Measurements from ENCODE around the gene PPP3R1.

The PPP3R1 gene

GRCh38 chr2:68252400-68253218, at the start of gene PPP3R1:
PPP3R1 (minus strand) TSS chr2:68252532; CDS start chr2:68252127, 405 bp downstream.
- H3K4me1 ChIP-seq (ENCODE audit: insufficient read depth, low read length, poor library complexity, severe bottlenecking), result peaks cover 59% of the 10 kb centered on the region
- H3K9me3 ChIP-seq (ENCODE audit: insufficient read depth, low read depth, low read length), result no peaks in the 10 kb centered on the region
- peak within 1 kb of the TSS; percentile 93 for H2AFZ ChIP-seq (ENCODE audit: low read length)
- H3K27me3 ChIP-seq (ENCODE audit: insufficient read depth, low read length, poor library complexity, severe bottlenecking), result no peaks in the 10 kb centered on the region
- peak within 1 kb of the TSS; percentile 99 for H3K4me2 ChIP-seq (ENCODE audit: low read depth, low read length, poor library complexity, severe bottlenecking)
- peaks cover 72% of the 10 kb centered on the region for H3K79me2 ChIP-seq (ENCODE audit: insufficient read depth, low read length)
- H3F3A ChIP-seq (ENCODE audit: low read depth), result peaks cover 4% of the 10 kb centered on the region; the same call in 1 of the 2 replicates
- peak within 1 kb of the TSS; percentile 83 for H3K4me3 ChIP-seq (ENCODE audit: low read length, poor library complexity, severe bottlenecking)
- no peak for TF ChIP-seq EZH2phosphoT487 (IDR thresholded peaks at IDR 0.05; ENCODE audit: borderline replicate concordance)
- no peak for TF ChIP-seq CTCF (conservative IDR thresholded peaks at IDR 0.05; ENCODE audit: low read length)
- peak within 1 kb of the TSS; percentile 95 for H3K9ac ChIP-seq (ENCODE audit: low read depth, low read length, poor library complexity, severe bottlenecking)
- no peaks in the 10 kb centered on the region for H3K36me3 ChIP-seq (ENCODE audit: insufficient read depth, low read length)
- peaks cover 34% of the 10 kb centered on the region for H4K20me1 ChIP-seq (ENCODE audit: insufficient read depth, low read length, poor library complexity, severe bottlenecking)
- H3K9me2 ChIP-seq (replicated peaks; ENCODE audit: low read depth, low read length), result no peaks in the 10 kb centered on the region

DNA sequence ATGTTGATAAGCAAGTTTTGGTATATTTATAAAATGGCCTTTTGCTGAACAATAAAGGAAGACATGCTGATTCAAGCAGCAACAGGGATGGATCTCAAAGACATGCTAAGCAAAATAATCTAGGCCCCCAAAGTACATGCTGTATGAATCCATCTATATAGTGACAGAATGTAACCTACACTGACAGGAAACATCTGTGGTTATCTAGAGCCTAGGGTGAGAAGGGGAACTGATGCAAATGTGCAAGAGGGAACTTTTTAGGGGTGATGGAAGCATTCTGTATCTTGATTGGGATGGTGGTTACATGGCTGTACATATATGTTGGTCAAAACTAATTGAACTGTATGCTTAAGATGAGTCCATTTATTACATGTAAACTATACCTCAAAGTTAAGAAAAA, 43.2 kb upstream of the PPP3R1 start:
- Histone ChIP-seq H3K27me3 (ENCODE audit: insufficient read depth, low read length, poor library complexity, severe bottlenecking) (no peaks in the 10 kb centered on the region), H3K9me3 (ENCODE audit: insufficient read depth, low read depth, low read length) (no peaks in the 10 kb centered on the region), H3K79me2 (ENCODE audit: insufficient read depth, low read length) (no peaks in the 10 kb centered on the region), H3F3A (ENCODE audit: low read depth) (no peaks in the 10 kb centered on the region), H3K4me2 (ENCODE audit: low read depth, low read length, poor library complexity, severe bottlenecking) (no peak overlapping the region), H2AFZ (ENCODE audit: low read length) (no peak overlapping the region), H3K9ac (ENCODE audit: low read depth, low read length, poor library complexity, severe bottlenecking) (no peak overlapping the region), H3K36me3 (ENCODE audit: insufficient read depth, low read length) (no peaks in the 10 kb centered on the region), H3K4me1 (ENCODE audit: insufficient read depth, low read length, poor library complexity, severe bottlenecking) (peaks cover 9% of the 10 kb centered on the region), H3K9me2 (replicated peaks; ENCODE audit: low read depth, low read length) (no peaks in the 10 kb centered on the region), H4K20me1 (ENCODE audit: insufficient read depth, low read length, poor library complexity, severe bottlenecking) (no peaks in the 10 kb centered on the region), H3K4me3 (ENCODE audit: low read length, poor library complexity, severe bottlenecking) (no peak overlapping the region)
- TF ChIP-seq EZH2phosphoT487 (IDR thresholded peaks at IDR 0.05; ENCODE audit: borderline replicate concordance) (no peak), CTCF (conservative IDR thresholded peaks at IDR 0.05; ENCODE audit: low read length) (no peak)

DNA sequence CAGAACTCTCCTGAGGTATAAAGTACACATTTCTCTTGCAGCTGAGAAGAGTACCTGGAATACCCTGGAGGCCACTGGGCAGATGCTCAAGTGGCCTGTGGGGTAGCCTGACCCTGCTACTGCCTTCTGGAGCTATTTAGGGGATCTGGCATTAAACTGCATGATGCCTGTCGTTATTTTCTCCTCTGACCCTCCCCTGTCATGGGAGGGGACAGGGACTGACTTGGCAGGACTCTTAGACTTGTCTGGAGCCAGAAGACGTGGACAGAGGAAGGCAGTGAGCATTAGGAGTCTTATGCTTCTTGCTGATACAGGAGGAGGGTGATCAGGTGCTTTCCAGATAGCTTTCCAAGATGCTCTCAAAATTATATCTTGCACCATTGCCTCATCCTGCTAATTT, 42.6 kb upstream of the PPP3R1 start:
- no peak for TF ChIP-seq CTCF (conservative IDR thresholded peaks at IDR 0.05; ENCODE audit: low read length)
- no peak for TF ChIP-seq EZH2phosphoT487 (IDR thresholded peaks at IDR 0.05; ENCODE audit: borderline replicate concordance)
- Histone ChIP-seq H3K4me1 (ENCODE audit: insufficient read depth, low read length, poor library complexity, severe bottlenecking) (peaks cover 9% of the 10 kb centered on the region), H3K36me3 (ENCODE audit: insufficient read depth, low read length) (no peaks in the 10 kb centered on the region), H3K4me3 (ENCODE audit: low read length, poor library complexity, severe bottlenecking) (no peak overlapping the region), H3K27me3 (ENCODE audit: insufficient read depth, low read length, poor library complexity, severe bottlenecking) (no peaks in the 10 kb centered on the region), H2AFZ (ENCODE audit: low read length) (no peak overlapping the region), H3F3A (ENCODE audit: low read depth) (no peaks in the 10 kb centered on the region), H3K79me2 (ENCODE audit: insufficient read depth, low read length) (no peaks in the 10 kb centered on the region), H3K9me3 (ENCODE audit: insufficient read depth, low read depth, low read length) (no peaks in the 10 kb centered on the region), H3K9ac (ENCODE audit: low read depth, low read length, poor library complexity, severe bottlenecking) (no peak overlapping the region), H3K4me2 (ENCODE audit: low read depth, low read length, poor library complexity, severe bottlenecking) (no peak overlapping the region), H4K20me1 (ENCODE audit: insufficient read depth, low read length, poor library complexity, severe bottlenecking) (no peaks in the 10 kb centered on the region), H3K9me2 (replicated peaks; ENCODE audit: low read depth, low read length) (no peaks in the 10 kb centered on the region)
